IPS-NIHi11 (cell line): ENCODE results near the gene FAM89A.
"Not testable (repeated sequence)": the region's sequence is repeated elsewhere in the genome, so short reads cannot be mapped to it uniquely, and the experiment has no call there.

ENCODE experiments used
- DNase-seq: peaks from one replicate; pipeline ENCODE4 v3.0.0; 2012; ENCODE audit warnings: mixed read lengths, low spot score

FAM89A gene

GRCh38 chr1:231055271-231055670 lies 15.2 kb upstream of the FAM89A start:
- DNase-seq: no peak

GRCh38 chr1:231053493-231054162 lies 13.6 kb upstream of the FAM89A start:
- no peak for DNase-seq

- no peak for DNase-seq
These were observed 12.7 kb upstream of the FAM89A start for GRCh38 chr1:231052777-231053176.

- DNase-seq: not testable (repeated sequence)
These were observed 10.9 kb upstream of the FAM89A start for GRCh38 chr1:231050932-231051331.

GRCh38 chr1:231050395-231050794 lies 10.3 kb upstream of the FAM89A start:
- no peak for DNase-seq

- no peak for DNase-seq
These were observed 9.3 kb upstream of the FAM89A start for GRCh38 chr1:231049121-231049979.

GRCh38 chr1:231048419-231048818 lies 8.4 kb upstream of the FAM89A start:
- not testable (repeated sequence) for DNase-seq

- not testable (repeated sequence) for DNase-seq
These were observed 7.5 kb upstream of the FAM89A start for GRCh38 chr1:231047529-231047928.

- no peak for DNase-seq
These were observed 6.8 kb upstream of the FAM89A start for GRCh38 chr1:231046730-231047395.

GRCh38 chr1:231045921-231046729 lies 6.1 kb upstream of the FAM89A start:
- not testable (repeated sequence) for DNase-seq

- no peak for DNase-seq
These were observed 5.2 kb upstream of the FAM89A start for GRCh38 chr1:231045286-231045685.

- DNase-seq: no peak
These were observed 4.5 kb upstream of the FAM89A start for GRCh38 chr1:231044588-231044987.

GRCh38 chr1:231041719-231042261 lies 1.7 kb upstream of the FAM89A start:
- no peak for DNase-seq

GRCh38 chr1:231040800-231041718 lies 1.0 kb upstream of the FAM89A start:
- DNase-seq: peak; percentile 34

GRCh38 chr1:231039161-231040018 lies 664 bp downstream of the FAM89A start:
- peak; percentile 58 for DNase-seq

GRCh38 chr1:231037585-231038517 lies 2.2 kb downstream of the FAM89A start:
- DNase-seq: no peak

- no peak for DNase-seq
These were observed 3.6 kb downstream of the FAM89A start for GRCh38 chr1:231036416-231036815.

- DNase-seq: no peak
These were observed 4.3 kb downstream of the FAM89A start for GRCh38 chr1:231035799-231036198.
